Measurements from ENCODE around the gene PPAT.

DNA sequence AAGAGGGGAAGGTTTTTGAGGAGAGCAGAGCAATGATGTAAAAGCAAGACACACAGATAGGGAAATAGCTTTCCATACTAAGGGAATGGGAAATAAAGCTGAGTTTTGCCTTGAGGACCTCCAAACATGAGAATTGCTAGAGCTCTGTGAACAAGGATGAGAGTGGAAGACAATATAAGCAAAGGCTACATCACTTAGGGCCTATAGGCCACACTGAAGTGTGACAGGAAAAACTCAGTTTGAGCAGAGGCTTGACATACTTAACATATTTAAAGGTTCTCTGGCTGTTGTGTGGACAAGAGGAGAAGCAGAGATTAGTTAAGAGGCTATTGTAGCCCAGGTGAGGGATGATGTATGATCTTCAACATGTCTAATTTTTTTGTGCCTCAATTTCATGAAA, 26.7 kb upstream of the PPAT start:
- TF ChIP-seq, protein P1, sequence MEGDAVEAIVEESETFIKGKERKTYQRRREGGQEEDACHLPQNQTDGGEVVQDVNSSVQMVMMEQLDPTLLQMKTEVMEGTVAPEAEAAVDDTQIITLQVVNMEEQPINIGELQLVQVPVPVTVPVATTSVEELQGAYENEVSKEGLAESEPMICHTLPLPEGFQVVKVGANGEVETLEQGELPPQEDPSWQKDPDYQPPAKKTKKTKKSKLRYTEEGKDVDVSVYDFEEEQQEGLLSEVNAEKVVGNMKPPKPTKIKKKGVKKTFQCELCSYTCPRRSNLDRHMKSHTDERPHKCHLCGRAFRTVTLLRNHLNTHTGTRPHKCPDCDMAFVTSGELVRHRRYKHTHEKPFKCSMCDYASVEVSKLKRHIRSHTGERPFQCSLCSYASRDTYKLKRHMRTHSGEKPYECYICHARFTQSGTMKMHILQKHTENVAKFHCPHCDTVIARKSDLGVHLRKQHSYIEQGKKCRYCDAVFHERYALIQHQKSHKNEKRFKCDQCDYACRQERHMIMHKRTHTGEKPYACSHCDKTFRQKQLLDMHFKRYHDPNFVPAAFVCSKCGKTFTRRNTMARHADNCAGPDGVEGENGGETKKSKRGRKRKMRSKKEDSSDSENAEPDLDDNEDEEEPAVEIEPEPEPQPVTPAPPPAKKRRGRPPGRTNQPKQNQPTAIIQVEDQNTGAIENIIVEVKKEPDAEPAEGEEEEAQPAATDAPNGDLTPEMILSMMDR (IDR thresholded peaks at IDR 0.05) = no peak
- TF ChIP-seq POLR2A (IDR thresholded peaks at IDR 0.05) (no peak), POLR2AphosphoS5 (IDR thresholded peaks at IDR 0.05) (no peak), EP300 (IDR thresholded peaks at IDR 0.05) (no peak)
